Neural cell (in vitro differentiated cells): Measurements from ENCODE around the gene LDAH. TPM values are rescaled to one million over a fixed set of nuclear protein-coding genes. Genes with fewer than 3 reads are reported as not detected.

Experiments used
- H2AFZ ChIP-seq: fragments of 200-600, 300-800 bp; sonication (generic), shearing (Covaris generic); 2 replicates; pipeline ENCODE4 v1.6.0; 2014; ENCODE audit warnings: low read depth, mild to moderate bottlenecking, antibody characterized with exemption, low read length, moderate library complexity
- H3F3A ChIP-seq: fragments of 200-600 bp; shearing (Covaris generic); 2 replicates; pipeline ENCODE4 v1.6.1; 2016; ENCODE audit warnings: mild to moderate bottlenecking, moderate library complexity, mixed read lengths, antibody characterized with exemption, low read length; ENCODE audit not compliant: insufficient read depth, poor library complexity, severe bottlenecking
- H3K27ac ChIP-seq: fragments of 200-600, 300-800 bp; sonication (generic), shearing (Covaris generic); 2 replicates; pipeline ENCODE4 v1.5.1; 2014; ENCODE audit warnings: mild to moderate bottlenecking, low read length, moderate library complexity
- H3K27me3 ChIP-seq: fragments of 300-800, 200-600 bp; sonication (generic), shearing (Covaris generic); 2 replicates; pipeline ENCODE4 v1.6.0; 2014; ENCODE audit warnings: mild to moderate bottlenecking, low read depth, low read length, moderate library complexity; ENCODE audit not compliant: insufficient read depth
- H3K36me3 ChIP-seq: fragments of 300-800, 200-600 bp; sonication (generic), shearing (Covaris generic); 2 replicates; pipeline ENCODE4 v1.5.1; 2014; ENCODE audit warnings: mild to moderate bottlenecking, antibody characterized with exemption, low read length, moderate library complexity; ENCODE audit not compliant: insufficient read depth
- H3K4me2 ChIP-seq: fragments of 300-800, 200-600 bp; sonication (generic), shearing (Covaris generic); 2 replicates; pipeline ENCODE4 v1.6.0; 2014; ENCODE audit warnings: mild to moderate bottlenecking, low read length
- H3K4me3 ChIP-seq: fragments of 300-800, 200-600 bp; sonication (generic), shearing (Covaris generic); 2 replicates; pipeline ENCODE4 v1.5.1; 2014; ENCODE audit warnings: mild to moderate bottlenecking, low read length, moderate library complexity
- H3K79me2 ChIP-seq: fragments of 200-600 bp; shearing (Covaris generic); replicated peaks from 2 replicates; pipeline ENCODE4 v1.6.0; 2014; ENCODE audit warnings: mild to moderate bottlenecking, low read length, moderate library complexity; ENCODE audit not compliant: insufficient read depth
- H3K9ac ChIP-seq: fragments of 300-800, 200-600 bp; sonication (generic), shearing (Covaris generic); 2 replicates; pipeline ENCODE4 v1.6.1; 2016; ENCODE audit warnings: mild to moderate bottlenecking, low read length, mixed read lengths
- H3K9me2 ChIP-seq: fragments of 200-600 bp; shearing (Covaris generic); 2 replicates; pipeline ENCODE4 v1.6.1; 2016; ENCODE audit warnings: mild to moderate bottlenecking, low read length, mixed read lengths; ENCODE audit not compliant: insufficient read depth
- H3K9me3 ChIP-seq: fragments of 200-600, 300-800 bp; sonication (generic), shearing (Covaris generic); 2 replicates; pipeline ENCODE4 v1.6.1; 2016; ENCODE audit warnings: mild to moderate bottlenecking, mixed run types, low read length, moderate library complexity, mixed read lengths
- H4K20me1 ChIP-seq: fragments of 200-600 bp; shearing (Covaris generic); 2 replicates; pipeline ENCODE4 v1.6.1; 2016; ENCODE audit warnings: mild to moderate bottlenecking, mixed run types; ENCODE audit not compliant: insufficient read depth
- CTCF ChIP-seq: fragments of 450-650 bp; IDR thresholded peaks from 2 replicates; pipeline ENCODE4 v1.5.1; 2014; ENCODE audit warnings: antibody characterized with exemption, mild to moderate bottlenecking, moderate library complexity; ENCODE audit not compliant: poor library complexity, severe bottlenecking
- EP300 ChIP-seq: fragments of 450-650 bp; conservative IDR thresholded peaks from 2 replicates; pipeline ENCODE4 v1.6.1; 2014; ENCODE audit warnings: antibody characterized with exemption, mild to moderate bottlenecking, moderate library complexity; ENCODE audit not compliant: poor library complexity, severe bottlenecking
- EZH2 ChIP-seq: fragments of 200-600, 300-800 bp; shearing (Covaris generic), sonication (generic); IDR thresholded peaks from 2 replicates; pipeline ENCODE4 v1.6.1; 2014; ENCODE audit warnings: antibody characterized with exemption, low read length, borderline replicate concordance, mild to moderate bottlenecking; ENCODE audit not compliant: insufficient read depth, poor library complexity, severe bottlenecking
- MXI1 ChIP-seq: fragments of 450-650 bp; conservative IDR thresholded peaks from 2 replicates; pipeline ENCODE4 v1.6.1; 2014; ENCODE audit warnings: antibody characterized with exemption, mild to moderate bottlenecking; ENCODE audit not compliant: poor library complexity, severe bottlenecking
- POLR2AphosphoS5 ChIP-seq: IDR thresholded peaks from 2 replicates; pipeline ENCODE4 v1.6.1; 2012
- RAD21 ChIP-seq: fragments of 450-650 bp; conservative IDR thresholded peaks from 2 replicates; pipeline ENCODE4 v1.6.1; 2014; ENCODE audit warnings: antibody characterized with exemption, mild to moderate bottlenecking, moderate library complexity
- SMC3 ChIP-seq: fragments of 450-650 bp; conservative IDR thresholded peaks from 2 replicates; pipeline ENCODE4 v1.6.1; 2014; ENCODE audit warnings: antibody characterized with exemption, mild to moderate bottlenecking, moderate library complexity; ENCODE audit not compliant: poor library complexity
- TAF1 ChIP-seq: IDR thresholded peaks from 2 replicates; pipeline ENCODE4 v1.6.1; 2012; ENCODE audit warnings: low read depth
- polyA plus RNA-seq: library from polyadenylated mRNA; depleted of rRNA; stranded (reverse); fragments of >200 nt; gene quantifications from 2 replicates; pipeline ENCODE4 v1.2.3, GENCODE V29; 2014
- TF ChIP-seq, protein P1 (sequence below): IDR thresholded peaks from 2 replicates; pipeline ENCODE4 v1.6.1; 2012; ENCODE audit warnings: borderline replicate concordance

LDAH gene
- polyA plus RNA-seq, 1 donor from 2014 or later = 44.1 TPM

DNA sequence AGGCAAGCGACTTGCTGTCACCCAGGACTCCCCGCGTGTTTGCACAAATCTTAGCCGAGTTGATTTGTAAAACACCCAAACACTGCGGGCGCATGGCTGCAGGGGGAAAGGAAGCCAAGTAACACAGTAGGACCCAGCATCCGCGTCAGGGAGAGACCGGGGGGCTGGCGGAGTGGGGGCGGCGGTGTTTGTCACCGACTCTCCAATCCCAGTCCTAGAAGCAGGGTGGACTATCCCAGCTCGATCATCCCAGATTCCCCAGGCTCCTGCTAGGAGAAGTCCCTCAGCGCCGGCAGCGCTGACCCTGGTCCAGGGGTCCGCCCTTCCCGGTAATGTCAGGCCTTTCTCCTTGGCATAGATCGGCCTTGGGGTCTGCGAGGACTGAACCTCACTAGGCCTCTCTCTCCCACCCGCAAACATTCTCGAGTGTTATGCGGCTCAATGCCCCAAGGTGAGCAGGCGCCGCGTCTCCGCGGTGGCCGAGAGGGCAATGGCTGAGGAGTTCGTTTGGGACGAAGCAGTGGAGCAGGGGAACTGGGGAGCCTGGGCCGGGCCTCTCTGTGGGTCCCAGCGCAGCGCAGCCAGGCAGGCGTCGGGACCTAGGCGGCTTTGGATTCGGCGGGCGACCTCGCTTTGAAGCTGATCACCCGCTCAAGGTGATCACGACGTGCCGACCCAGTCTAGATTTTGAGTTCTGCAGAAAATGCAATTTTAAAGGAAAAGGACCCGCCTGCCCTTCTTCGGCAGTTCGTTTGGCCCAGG lies 157.5 kb downstream of the LDAH start:
- H3K27me3 ChIP-seq = peaks cover 90% of the 10 kb centered on the region
- H3K79me2 ChIP-seq = no peaks in the 10 kb centered on the region
- H3K27ac ChIP-seq = no peak overlapping the region
- no peak for TF ChIP-seq MXI1
- no peak for TF ChIP-seq POLR2AphosphoS5
- no peak for TF ChIP-seq RAD21
- TF ChIP-seq TAF1 = no peak
- TF ChIP-seq, protein P1, sequence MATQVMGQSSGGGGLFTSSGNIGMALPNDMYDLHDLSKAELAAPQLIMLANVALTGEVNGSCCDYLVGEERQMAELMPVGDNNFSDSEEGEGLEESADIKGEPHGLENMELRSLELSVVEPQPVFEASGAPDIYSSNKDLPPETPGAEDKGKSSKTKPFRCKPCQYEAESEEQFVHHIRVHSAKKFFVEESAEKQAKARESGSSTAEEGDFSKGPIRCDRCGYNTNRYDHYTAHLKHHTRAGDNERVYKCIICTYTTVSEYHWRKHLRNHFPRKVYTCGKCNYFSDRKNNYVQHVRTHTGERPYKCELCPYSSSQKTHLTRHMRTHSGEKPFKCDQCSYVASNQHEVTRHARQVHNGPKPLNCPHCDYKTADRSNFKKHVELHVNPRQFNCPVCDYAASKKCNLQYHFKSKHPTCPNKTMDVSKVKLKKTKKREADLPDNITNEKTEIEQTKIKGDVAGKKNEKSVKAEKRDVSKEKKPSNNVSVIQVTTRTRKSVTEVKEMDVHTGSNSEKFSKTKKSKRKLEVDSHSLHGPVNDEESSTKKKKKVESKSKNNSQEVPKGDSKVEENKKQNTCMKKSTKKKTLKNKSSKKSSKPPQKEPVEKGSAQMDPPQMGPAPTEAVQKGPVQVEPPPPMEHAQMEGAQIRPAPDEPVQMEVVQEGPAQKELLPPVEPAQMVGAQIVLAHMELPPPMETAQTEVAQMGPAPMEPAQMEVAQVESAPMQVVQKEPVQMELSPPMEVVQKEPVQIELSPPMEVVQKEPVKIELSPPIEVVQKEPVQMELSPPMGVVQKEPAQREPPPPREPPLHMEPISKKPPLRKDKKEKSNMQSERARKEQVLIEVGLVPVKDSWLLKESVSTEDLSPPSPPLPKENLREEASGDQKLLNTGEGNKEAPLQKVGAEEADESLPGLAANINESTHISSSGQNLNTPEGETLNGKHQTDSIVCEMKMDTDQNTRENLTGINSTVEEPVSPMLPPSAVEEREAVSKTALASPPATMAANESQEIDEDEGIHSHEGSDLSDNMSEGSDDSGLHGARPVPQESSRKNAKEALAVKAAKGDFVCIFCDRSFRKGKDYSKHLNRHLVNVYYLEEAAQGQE = no peak
- TF ChIP-seq SMC3 = no peak
- TF ChIP-seq EP300 = no peak
- TF ChIP-seq EZH2 = no peak
- TF ChIP-seq CTCF = no peak
- no peaks in the 10 kb centered on the region for H3K9me2 ChIP-seq
- peak overlapping the region; percentile 67 for H3K4me3 ChIP-seq
- no peaks in the 10 kb centered on the region for H3K36me3 ChIP-seq
- H4K20me1 ChIP-seq = no peaks in the 10 kb centered on the region
- H3F3A ChIP-seq = no peaks in the 10 kb centered on the region
- H3K4me2 ChIP-seq = no peak overlapping the region
- no peaks in the 10 kb centered on the region for H3K9me3 ChIP-seq
- no peak overlapping the region for H3K9ac ChIP-seq
- no peak overlapping the region for H2AFZ ChIP-seq

GRCh38 chr2:20664431-20665242 lies 158.3 kb downstream of the LDAH start:
- Histone ChIP-seq H3K27ac (no peak overlapping the region), H2AFZ (no peak overlapping the region), H3K79me2 (no peaks in the 10 kb centered on the region), H3K9ac (no peak overlapping the region), H3K4me2 (no peak overlapping the region), H3K27me3 (peaks cover 88% of the 10 kb centered on the region), H4K20me1 (no peaks in the 10 kb centered on the region), H3F3A (no peaks in the 10 kb centered on the region), H3K9me2 (no peaks in the 10 kb centered on the region), H3K4me3 (no peak overlapping the region), H3K9me3 (no peaks in the 10 kb centered on the region), H3K36me3 (no peaks in the 10 kb centered on the region)
- TF ChIP-seq EZH2 = no peak
- no peak for TF ChIP-seq EP300
